MM.1S (cell line): ENCODE results near the gene POLR1A.

ENCODE experiments used
- EZH2 ChIP-seq: fragments of 300-600 bp; sonication (generic); optimal IDR thresholded peaks from 2 replicates; pipeline ENCODE3; 2017; ENCODE audit warnings: low read depth, mild to moderate bottlenecking, antibody characterized with exemption, low read length, mixed read lengths
- TF ChIP-seq, protein P1 (sequence below): fragments of 300-600 bp; sonication (generic); IDR thresholded peaks from 2 replicates; pipeline ENCODE4 v1.5.1; 2016; ENCODE audit warnings: antibody characterized with exemption, low read length, mixed read lengths

DNA sequence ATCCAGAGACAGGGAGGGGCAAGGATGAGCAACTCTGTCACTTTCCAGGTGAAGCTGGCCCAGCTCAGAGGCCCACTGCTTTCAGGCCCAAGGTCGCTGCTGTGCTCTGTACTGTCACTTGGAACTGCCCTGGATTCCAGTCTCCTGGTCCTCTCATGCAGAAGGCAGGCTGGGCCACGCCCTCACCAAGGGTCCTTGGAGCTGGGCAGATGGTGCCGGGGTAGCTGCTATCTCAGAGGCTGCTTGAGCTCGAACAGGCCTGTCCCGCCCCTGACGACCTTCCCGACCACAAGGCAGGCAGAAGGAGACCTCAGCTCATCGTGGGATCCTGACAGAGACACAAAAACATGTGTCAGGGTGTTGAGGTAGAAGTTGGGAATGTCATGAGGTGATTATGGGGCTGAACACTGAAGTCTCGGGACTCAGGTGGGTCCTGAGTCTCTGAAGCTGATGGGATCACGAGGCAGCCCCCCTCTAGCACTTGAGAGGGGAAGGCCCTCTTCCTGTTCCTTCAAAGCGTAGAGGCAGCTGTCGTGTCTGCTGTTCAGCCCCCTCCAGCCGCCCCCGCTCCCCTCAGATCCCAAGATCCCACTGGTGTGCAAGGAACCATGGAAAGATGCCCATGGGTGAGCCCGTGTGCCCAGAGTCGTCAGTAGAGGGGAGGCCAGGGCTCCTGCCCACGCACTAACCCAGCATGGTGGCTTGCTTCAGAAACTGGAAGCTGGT lies 78.3 kb downstream of the POLR1A start:
- TF ChIP-seq, protein P1, sequence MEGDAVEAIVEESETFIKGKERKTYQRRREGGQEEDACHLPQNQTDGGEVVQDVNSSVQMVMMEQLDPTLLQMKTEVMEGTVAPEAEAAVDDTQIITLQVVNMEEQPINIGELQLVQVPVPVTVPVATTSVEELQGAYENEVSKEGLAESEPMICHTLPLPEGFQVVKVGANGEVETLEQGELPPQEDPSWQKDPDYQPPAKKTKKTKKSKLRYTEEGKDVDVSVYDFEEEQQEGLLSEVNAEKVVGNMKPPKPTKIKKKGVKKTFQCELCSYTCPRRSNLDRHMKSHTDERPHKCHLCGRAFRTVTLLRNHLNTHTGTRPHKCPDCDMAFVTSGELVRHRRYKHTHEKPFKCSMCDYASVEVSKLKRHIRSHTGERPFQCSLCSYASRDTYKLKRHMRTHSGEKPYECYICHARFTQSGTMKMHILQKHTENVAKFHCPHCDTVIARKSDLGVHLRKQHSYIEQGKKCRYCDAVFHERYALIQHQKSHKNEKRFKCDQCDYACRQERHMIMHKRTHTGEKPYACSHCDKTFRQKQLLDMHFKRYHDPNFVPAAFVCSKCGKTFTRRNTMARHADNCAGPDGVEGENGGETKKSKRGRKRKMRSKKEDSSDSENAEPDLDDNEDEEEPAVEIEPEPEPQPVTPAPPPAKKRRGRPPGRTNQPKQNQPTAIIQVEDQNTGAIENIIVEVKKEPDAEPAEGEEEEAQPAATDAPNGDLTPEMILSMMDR = no peak
- TF ChIP-seq EZH2 = no peak
